ENCODE results near the gene PIP5K1B. TPM values are rescaled to one million over a fixed set of nuclear protein-coding genes. Genes with fewer than 3 reads are reported as not detected.

The PIP5K1B gene
- total and polyA plus RNA-seq, 4 experiments from 2014 or later = 0.12 to 0.25 TPM; not detected in 2

GRCh38 chr9:68947015-68947414 lies 242.0 kb downstream of the PIP5K1B start:
- Mint-ChIP-seq H3K4me1 (no peaks in the 10 kb centered on the region), H3K27me3 (peaks cover 5 to 14% of the 10 kb centered on the region in 2 donors), H3K27ac (no peak overlapping the region), H3K4me3 (no peak overlapping the region), H3K36me3 (no peaks in the 10 kb centered on the region), H3K9me3 (no peaks in the 10 kb centered on the region)
- ChIA-PET POLR2A (ENCODE audit: partially characterized antibody) (no interaction called here), CTCF (ENCODE audit: partially characterized antibody) (no interaction called here)
- Histone ChIP-seq H3K4me3 (ENCODE audit: low read length in 2 of 2) (no peak overlapping the region), H3K9me3 (ENCODE audit: control insufficient read depth in 1 of 2, low read length in 2 of 2) (no peaks in the 10 kb centered on the region), H3K27ac (ENCODE audit: low read depth, low read length) (no peak overlapping the region), H3K36me3 (ENCODE audit: insufficient read depth, low read length) (no peaks in the 10 kb centered on the region), H3K4me1 (ENCODE audit: insufficient read depth, low read length) (no peaks in the 10 kb centered on the region), H3K27me3 (ENCODE audit: insufficient read depth, low read length) (no peaks in the 10 kb centered on the region)
- DNase-seq = no peak
- intact Hi-C loops (cut with micrococcal nuclease) = no loop called here

DNA sequence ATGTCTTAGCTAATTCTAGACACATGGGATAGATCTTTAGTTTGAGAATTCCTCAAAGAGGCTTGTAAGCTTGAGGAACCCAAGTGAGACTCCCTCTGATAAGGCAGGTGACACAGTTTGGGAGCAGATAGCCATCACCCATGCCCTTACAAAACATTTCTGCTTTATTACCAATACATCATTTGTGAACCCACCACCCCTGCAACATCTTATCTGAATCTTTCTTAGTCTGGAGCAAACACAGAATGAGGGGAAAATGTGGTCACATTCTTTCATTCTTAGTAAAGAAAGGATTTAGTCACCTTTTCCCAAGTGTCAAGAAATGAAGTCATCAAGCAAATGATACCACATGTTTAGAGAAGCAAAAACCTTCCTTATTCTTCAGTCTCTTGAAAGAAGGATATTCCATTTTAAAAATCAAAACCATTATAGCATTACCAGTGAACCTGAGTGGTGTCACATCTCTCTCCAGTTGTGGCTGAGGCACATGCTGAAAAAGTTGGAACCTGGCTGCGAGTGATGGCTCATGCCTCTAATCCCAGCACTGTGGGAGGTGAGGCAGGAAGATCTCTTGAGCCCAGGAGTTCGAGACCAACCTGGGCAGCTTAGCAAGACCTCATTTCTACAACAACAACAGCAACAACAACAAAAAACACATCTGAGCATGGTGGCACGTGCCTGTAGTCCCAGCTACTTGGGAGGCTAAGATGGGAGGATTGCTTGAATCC lies 243.0 kb downstream of the PIP5K1B start:
- ChIA-PET CTCF (ENCODE audit: partially characterized antibody) (no interaction called here), POLR2A (ENCODE audit: partially characterized antibody) (no interaction called here)
- Histone ChIP-seq H3K9me3 (ENCODE audit: control insufficient read depth in 1 of 2, low read length in 2 of 2) (no peaks in the 10 kb centered on the region), H3K4me3 (ENCODE audit: low read length in 2 of 2) (no peak overlapping the region), H3K4me1 (ENCODE audit: insufficient read depth, low read length) (no peaks in the 10 kb centered on the region), H3K27ac (ENCODE audit: low read depth, low read length) (no peak overlapping the region), H3K27me3 (ENCODE audit: insufficient read depth, low read length) (no peaks in the 10 kb centered on the region), H3K36me3 (ENCODE audit: insufficient read depth, low read length) (no peaks in the 10 kb centered on the region)
- H3K27ac Mint-ChIP-seq = no peak overlapping the region
- H3K27me3 Mint-ChIP-seq = peaks cover 5 to 15% of the 10 kb centered on the region in 2 donors
- no peak overlapping the region for H3K4me3 Mint-ChIP-seq
- no peaks in the 10 kb centered on the region for H3K36me3 Mint-ChIP-seq
- H3K4me1 Mint-ChIP-seq = no peaks in the 10 kb centered on the region
- DNase-seq = no peak
- peaks cover 0 to 1% (median 0%) of the 10 kb centered on the region in 8 donors for H3K9me3 Mint-ChIP-seq
- intact Hi-C loops (cut with micrococcal nuclease) = no loop called here

DNA sequence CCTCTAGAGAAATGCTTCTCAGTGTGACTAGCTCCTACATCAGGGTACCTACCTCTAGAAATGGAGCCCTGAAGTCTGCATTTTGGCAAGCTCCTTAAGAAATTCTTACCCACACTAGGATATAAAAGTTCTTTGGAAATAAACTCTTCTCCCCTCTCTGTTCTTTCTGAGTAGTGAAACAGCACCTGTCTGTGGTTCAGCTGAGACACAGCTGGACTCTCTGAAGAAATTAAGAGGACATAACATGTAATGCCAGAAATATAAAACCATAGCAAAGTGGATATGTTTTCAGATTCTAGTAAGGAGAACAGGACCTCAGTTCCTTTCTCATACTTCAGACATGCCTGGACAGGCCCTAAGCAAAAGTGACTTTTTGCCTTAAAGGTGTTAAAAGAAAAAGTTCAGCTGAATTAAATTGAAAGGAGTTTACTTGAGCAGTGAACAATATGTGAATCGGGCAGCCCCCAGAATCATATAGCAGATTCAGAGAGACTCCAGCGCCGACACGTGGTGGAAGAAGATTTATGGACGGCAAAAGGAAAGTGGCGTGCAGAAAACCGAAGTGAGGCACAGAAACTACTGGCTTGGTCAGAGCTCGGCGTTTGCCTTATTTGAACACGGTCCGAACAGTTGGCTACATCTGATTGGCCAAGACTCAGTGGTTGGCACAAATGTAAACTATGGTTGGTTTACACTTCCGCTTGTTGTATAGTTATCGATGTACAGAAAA lies 244.4 kb downstream of the PIP5K1B start:
- no peak for DNase-seq
- H3K4me1 Mint-ChIP-seq = no peaks in the 10 kb centered on the region
- H3K9me3 Mint-ChIP-seq = peaks cover 0 to 2% (median 0%) of the 10 kb centered on the region in 8 donors
- no peaks in the 10 kb centered on the region for H3K9me3 ChIP-seq (ENCODE audit: control insufficient read depth in 1 of 2, low read length in 2 of 2)
- ChIA-PET CTCF (ENCODE audit: partially characterized antibody) (interaction anchor here (0.6 to 2.7 kb wide), 3 partner anchors 50 to 366 kb away, joined by 4 to 10 read pairs (median 4); no protein-coding TSS in a partner anchor), POLR2A (ENCODE audit: partially characterized antibody) (no interaction called here)
- H3K36me3 Mint-ChIP-seq = no peaks in the 10 kb centered on the region
- H3K36me3 ChIP-seq (ENCODE audit: insufficient read depth, low read length) = no peaks in the 10 kb centered on the region
- H3K27me3 ChIP-seq (ENCODE audit: insufficient read depth, low read length) = no peaks in the 10 kb centered on the region
- H3K4me3 Mint-ChIP-seq = no peak overlapping the region
- peaks cover 7 to 15% of the 10 kb centered on the region in 2 donors for H3K27me3 Mint-ChIP-seq
- no peaks in the 10 kb centered on the region for H3K4me1 ChIP-seq (ENCODE audit: insufficient read depth, low read length)
- no peak overlapping the region for H3K4me3 ChIP-seq (ENCODE audit: low read length in 2 of 2)
- no peak overlapping the region for H3K27ac Mint-ChIP-seq
- no peak overlapping the region for H3K27ac ChIP-seq (ENCODE audit: low read depth, low read length)
- intact Hi-C loops (cut with micrococcal nuclease) = loop anchor here (1.0 kb wide), 1 partner anchor 365 kb away; no protein-coding TSS in a partner anchor

DNA sequence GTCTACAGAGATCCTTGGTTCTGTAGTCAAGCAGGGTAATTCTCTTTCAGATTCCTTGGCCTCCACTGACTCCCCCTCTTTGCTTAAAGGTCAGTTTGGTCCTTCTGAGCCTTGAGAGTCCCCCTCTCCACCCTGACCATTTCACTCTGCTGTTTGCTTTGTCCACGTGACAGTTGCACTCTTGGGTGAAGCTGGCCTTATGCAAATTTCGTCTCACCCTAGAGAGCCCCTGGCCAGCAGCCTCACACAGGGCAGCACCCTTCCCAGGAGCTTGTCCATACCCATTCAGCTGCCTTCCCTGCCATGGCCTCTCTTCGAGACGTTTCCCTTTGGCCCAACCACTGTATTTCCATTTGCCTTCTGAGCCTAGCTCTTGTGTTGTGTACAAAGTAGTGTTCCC lies 245.1 kb downstream of the PIP5K1B start:
- Histone ChIP-seq H3K27ac (ENCODE audit: low read depth, low read length) (no peak overlapping the region), H3K9me3 (ENCODE audit: control insufficient read depth in 1 of 2, low read length in 2 of 2) (no peaks in the 10 kb centered on the region), H3K27me3 (ENCODE audit: insufficient read depth, low read length) (no peaks in the 10 kb centered on the region), H3K4me1 (ENCODE audit: insufficient read depth, low read length) (peaks cover 7% of the 10 kb centered on the region), H3K36me3 (ENCODE audit: insufficient read depth, low read length) (no peaks in the 10 kb centered on the region), H3K4me3 (ENCODE audit: low read length in 2 of 2) (no peak overlapping the region)
- H3K4me1 Mint-ChIP-seq = peaks cover 0 to 4% (median under 1%) of the 10 kb centered on the region in 4 donors
- H3K27me3 Mint-ChIP-seq = peaks cover 7 to 15% of the 10 kb centered on the region in 2 donors
- no peak overlapping the region for H3K27ac Mint-ChIP-seq
- DNase-seq = no peak
- no peaks in the 10 kb centered on the region for H3K36me3 Mint-ChIP-seq
- POLR2A ChIA-PET (ENCODE audit: partially characterized antibody) = no interaction called here
- CTCF ChIA-PET (ENCODE audit: partially characterized antibody) = interaction anchor here (1.3 to 2.7 kb wide), 2 partner anchors 50 to 367 kb away, joined by 4 to 10 read pairs; no protein-coding TSS in a partner anchor
- peaks cover 0 to 2% (median 0%) of the 10 kb centered on the region in 8 donors for H3K9me3 Mint-ChIP-seq
- intact Hi-C loops (cut with micrococcal nuclease) = no loop called here
- no peak overlapping the region for H3K4me3 Mint-ChIP-seq

DNA sequence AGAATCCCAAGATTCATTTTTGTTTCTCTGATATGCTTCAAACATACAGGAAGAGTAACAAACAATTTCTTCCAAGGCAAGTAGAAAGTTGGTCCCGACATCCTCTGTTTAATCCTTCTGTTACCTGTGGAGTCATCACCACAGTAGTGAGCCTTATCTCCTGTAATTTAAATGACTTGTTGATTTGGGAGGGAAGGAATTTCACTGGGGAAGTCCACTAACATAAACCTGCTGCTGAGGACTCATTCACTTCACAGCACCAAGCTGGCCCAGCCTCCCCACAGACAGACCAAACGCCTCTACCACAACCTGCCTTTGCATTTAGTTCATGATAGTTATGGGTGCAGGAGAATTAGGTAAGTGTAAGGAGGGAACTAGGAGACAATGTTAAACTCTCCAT lies 245.6 kb downstream of the PIP5K1B start:
- H3K4me3 Mint-ChIP-seq = no peak overlapping the region
- ChIA-PET POLR2A (ENCODE audit: partially characterized antibody) (no interaction called here), CTCF (ENCODE audit: partially characterized antibody) (interaction anchor here (1.3 to 2.7 kb wide), 2 partner anchors 49 to 367 kb away, joined by 4 to 10 read pairs; no protein-coding TSS in a partner anchor)
- no peaks in the 10 kb centered on the region for H3K9me3 ChIP-seq (ENCODE audit: control insufficient read depth in 1 of 2, low read length in 2 of 2)
- no peak overlapping the region for H3K27ac ChIP-seq (ENCODE audit: low read depth, low read length)
- H3K4me3 ChIP-seq (ENCODE audit: low read length in 2 of 2) = no peak overlapping the region
- DNase-seq = no peak
- H3K27me3 Mint-ChIP-seq = peaks cover 7 to 14% of the 10 kb centered on the region in 2 donors
- peaks cover 0 to 2% (median 0%) of the 10 kb centered on the region in 8 donors for H3K9me3 Mint-ChIP-seq
- H3K4me1 ChIP-seq (ENCODE audit: insufficient read depth, low read length) = peaks cover 10% of the 10 kb centered on the region
- no peak overlapping the region for H3K27ac Mint-ChIP-seq
- peaks cover 0 to 7% (median 3%) of the 10 kb centered on the region in 4 donors for H3K4me1 Mint-ChIP-seq
- H3K36me3 ChIP-seq (ENCODE audit: insufficient read depth, low read length) = no peaks in the 10 kb centered on the region
- intact Hi-C loops (cut with micrococcal nuclease) = no loop called here
- no peaks in the 10 kb centered on the region for H3K36me3 Mint-ChIP-seq
- no peaks in the 10 kb centered on the region for H3K27me3 ChIP-seq (ENCODE audit: insufficient read depth, low read length)

- intact Hi-C loops (cut with micrococcal nuclease) = no loop called here
- peaks cover 0 to 7% (median 3%) of the 10 kb centered on the region in 4 donors for H3K4me1 Mint-ChIP-seq
- H3K27ac Mint-ChIP-seq = no peak overlapping the region
- no peaks in the 10 kb centered on the region for H3K36me3 ChIP-seq (ENCODE audit: insufficient read depth, low read length)
- H3K4me1 ChIP-seq (ENCODE audit: insufficient read depth, low read length) = peaks cover 10% of the 10 kb centered on the region
- H3K27ac ChIP-seq (ENCODE audit: low read depth, low read length) = no peak overlapping the region
- H3K9me3 ChIP-seq (ENCODE audit: control insufficient read depth in 1 of 2, low read length in 2 of 2) = no peaks in the 10 kb centered on the region
- no peaks in the 10 kb centered on the region for H3K27me3 ChIP-seq (ENCODE audit: insufficient read depth, low read length)
- no peak overlapping the region for H3K4me3 ChIP-seq (ENCODE audit: low read length in 2 of 2)
- ChIA-PET POLR2A (ENCODE audit: partially characterized antibody) (no interaction called here), CTCF (ENCODE audit: partially characterized antibody) (interaction anchor here (0.7 to 2.7 kb wide), 2 partner anchors 23 to 369 kb away, joined by 3 to 10 read pairs; no protein-coding TSS in a partner anchor)
- no peak overlapping the region for H3K4me3 Mint-ChIP-seq
- H3K9me3 Mint-ChIP-seq = peaks cover 0 to 5% (median 0%) of the 10 kb centered on the region in 8 donors
- peaks cover 7 to 11% of the 10 kb centered on the region in 2 donors for H3K27me3 Mint-ChIP-seq
- no peak for DNase-seq
- peaks cover 0 to 5% of the 10 kb centered on the region in 2 donors for H3K36me3 Mint-ChIP-seq
These were observed 247.0 kb downstream of the PIP5K1B start for GRCh38 chr9:68951879-68952659.

Data from CD4-positive, alpha-beta memory T cell (primary cell).